GM23248 (cell line): ENCODE results near the gene FAM181B.

ENCODE experiments used
- EZH2 ChIP-seq: fragments of 200-600 bp; sonication (generic); IDR thresholded peaks from 2 replicates; pipeline ENCODE4 v1.6.1; 2018; ENCODE audit warnings: antibody characterized with exemption, mild to moderate bottlenecking; ENCODE audit not compliant: insufficient read depth, poor library complexity, severe bottlenecking
- EZH2phosphoT487 ChIP-seq: fragments of 200-600 bp; sonication (generic); IDR thresholded peaks from 2 replicates; pipeline ENCODE4 v1.6.1; 2018; ENCODE audit warnings: antibody characterized with exemption, moderate library complexity, mild to moderate bottlenecking, low read depth; ENCODE audit not compliant: insufficient read depth

GRCh38 chr11:82775218-82775617 lies 41.6 kb upstream of the FAM181B start:
- TF ChIP-seq EZH2phosphoT487 (no peak), EZH2 (no peak)
